Hippocampal formation (tissue), 2 donors: Measurements from ENCODE around the gene CAMTA1.

Experiments
- DNase-seq, 2 donors: peaks; one replicate each; lab custom pipeline; 2025; lab: John Stamatoyannopoulos, UW

The CAMTA1 gene

DNA sequence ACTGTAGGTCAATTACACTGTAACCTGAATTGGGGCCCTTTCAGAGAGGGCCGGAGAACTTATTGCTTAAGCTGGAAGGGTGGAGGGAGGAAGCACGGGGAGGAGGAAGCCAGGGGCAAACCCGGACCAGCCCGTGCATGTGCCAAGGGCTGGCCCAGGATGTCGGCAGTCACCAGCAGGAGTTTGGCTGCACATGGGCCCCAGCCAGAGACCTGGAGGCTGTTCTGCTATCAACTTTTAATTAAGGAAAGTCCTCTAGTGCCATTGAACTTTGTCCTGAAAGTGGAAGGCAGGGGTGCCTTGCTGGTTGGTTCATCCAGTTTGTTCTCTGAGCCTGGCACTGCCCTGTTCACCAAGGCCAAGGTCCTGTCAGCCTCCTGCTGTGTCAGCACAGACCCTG is 785.1 kb downstream of the CAMTA1 start:
- no peak for DNase-seq

DNA sequence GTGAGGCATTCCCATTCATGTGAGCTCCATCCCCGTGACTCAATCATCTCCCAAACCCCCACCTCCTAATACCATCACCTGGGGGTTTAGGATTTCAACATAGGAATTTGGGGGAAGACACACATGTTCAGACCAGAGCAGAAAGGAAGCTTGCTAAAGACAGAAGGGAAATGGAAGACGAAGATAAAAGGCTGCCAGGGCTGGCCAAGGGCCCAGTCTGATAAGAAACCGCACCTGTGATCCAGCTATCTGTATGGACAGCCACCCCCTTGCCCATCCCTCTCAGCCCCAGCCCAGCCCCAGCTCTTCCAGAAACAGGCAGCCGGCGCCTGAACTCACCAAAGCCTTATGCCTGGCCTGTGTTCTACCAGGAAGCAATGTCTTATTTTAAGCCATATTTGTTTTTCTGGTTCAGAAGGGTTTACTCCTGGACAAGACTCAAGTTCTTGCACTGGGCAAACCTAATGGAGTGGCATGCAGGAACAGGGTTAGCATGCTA is 787.4 kb downstream of the CAMTA1 start:
- no peak for DNase-seq

GRCh38 chr1:7573481-7573880 is 788.2 kb downstream of the CAMTA1 start:
- DNase-seq, result no peak

DNA sequence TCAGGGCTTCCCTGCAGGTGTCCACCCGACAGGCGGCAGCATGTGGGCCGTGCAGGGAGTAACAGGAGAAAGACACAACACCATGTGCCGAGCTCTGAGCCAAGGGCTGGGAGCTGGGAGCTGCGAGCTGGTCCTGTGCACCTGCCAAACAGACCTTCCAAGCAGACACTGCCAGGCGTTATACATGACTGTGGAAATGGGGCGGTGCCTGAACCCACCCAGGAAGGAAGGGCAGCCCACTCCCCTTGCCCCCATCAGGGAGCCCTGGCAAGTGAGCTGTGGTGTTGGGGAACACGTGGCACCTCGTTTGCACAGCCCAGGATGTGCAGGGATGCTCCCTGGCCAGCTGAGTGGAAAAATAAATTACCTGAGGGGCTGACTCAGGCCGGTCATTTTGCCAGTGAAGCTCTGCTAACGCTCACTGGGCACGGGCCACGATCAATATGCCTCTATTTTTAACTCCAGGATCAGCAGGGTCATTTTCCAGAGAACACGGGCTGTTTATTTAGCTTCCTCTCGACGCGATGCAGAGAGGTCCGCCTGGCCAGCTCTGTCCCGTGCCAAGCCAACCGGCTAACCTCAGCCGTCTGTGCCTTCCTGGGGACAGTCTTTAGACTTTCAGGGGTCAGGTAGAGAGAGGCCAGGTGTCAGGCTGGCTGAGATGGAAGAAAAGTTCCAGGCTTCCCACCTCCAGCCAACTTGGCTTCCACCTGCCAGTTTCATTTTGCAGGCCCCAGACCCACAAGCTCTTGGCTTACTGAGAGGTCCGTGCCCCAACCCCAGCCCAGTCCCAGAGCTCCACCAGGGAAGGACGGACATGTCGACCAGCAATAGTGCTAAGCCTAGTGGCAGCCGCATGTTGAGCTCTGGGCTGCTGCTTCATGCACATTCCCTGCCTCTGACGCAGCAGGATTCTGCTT is 789.1 kb downstream of the CAMTA1 start:
- DNase-seq, result no peak

DNA sequence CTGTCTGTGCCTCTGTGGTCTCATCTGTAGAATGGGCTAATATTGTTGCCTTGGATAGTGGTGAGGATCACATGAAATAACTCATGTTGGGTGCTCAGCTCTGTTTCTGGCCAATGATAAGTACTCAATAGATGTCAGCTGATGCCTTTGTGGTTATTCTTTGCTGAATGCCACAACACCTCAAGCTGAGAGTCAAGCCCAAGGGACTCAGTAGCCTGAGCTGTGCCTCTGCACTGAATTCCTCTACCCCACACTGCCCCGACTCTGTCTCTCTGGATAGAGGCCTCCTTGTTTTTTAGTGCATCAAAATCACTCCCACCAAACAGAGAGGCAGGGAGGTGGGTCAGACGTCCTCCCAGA is 789.8 kb downstream of the CAMTA1 start:
- no peak for DNase-seq

DNA sequence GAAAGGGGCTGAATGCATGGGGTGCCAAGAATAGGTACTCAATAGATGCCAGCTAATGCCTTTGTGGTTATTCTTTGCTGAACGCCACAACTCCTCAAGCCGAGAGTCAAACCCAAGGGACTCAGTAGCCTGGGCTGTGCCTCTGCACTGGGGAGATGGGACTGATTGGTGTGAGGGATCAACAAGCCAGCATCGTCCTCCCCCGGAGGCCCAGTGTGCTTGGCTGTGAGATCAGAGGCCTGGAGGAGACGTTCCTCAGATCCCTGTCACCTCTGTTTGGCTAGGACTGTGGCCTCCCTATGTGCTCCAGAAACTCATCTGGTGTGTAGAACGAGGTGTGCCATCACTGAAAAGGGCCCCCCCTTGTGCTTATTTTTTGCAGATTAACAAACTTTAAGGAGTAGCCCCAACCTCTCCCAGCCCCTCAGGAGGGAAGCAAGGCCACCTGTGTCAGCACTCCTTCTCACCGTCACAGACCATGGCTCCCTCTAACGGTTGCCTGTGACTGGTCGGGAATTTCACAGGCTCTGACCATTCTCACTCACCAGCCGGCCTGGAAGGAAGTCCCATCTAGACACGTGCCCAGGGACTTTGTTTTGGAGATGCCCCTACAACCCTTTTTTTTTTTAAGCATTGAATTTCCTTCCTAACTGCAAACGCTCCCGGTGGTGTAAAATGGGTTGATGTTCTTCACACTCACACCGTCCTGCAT is 791.8 kb downstream of the CAMTA1 start:
- no peak for DNase-seq

DNA sequence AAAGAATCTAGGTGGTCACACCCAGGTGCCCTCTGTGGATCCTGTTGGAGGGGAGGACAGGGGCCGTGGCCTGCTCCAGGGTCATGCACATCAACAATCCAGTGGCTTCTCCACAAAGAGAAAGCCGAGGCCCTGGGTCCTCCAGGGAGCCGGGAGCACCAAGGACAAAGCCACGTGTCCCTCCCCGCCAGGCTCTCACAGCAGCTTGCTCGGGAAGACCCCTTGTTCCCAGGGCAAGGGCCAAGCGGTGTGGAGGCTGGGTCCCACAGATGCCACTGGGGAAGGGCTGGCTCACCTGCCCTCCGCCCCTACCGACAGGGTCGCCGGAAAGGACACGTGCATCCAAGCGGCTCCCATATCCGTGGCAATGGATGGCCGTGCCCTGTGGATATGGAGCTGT is 793.0 kb downstream of the CAMTA1 start:
- DNase-seq, result no peak

DNA sequence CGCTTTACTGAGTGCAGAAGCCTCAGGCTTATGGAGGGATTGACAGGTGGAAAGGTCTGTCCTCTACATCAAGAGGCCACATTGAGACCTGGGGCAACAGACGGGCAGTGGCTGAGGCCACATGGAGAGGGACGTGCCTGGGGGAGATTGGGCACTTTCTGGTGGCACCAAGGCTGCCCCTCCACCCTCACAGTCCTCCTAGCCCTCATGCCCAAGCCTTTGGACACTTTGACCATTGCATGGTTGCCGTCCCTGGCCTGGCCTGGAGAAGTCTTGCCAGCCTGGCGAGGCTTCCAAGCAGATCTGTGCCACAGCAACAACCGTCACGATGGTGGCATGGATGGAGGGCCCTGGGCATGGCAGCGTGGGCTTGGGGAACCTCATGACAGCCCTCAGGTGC is 793.8 kb downstream of the CAMTA1 start:
- DNase-seq, result no peak

- DNase-seq, result no peak
Measured at GRCh38 chr1:7579831-7580804, 794.9 kb downstream of the CAMTA1 start.

- no peak for DNase-seq
Measured at GRCh38 chr1:7580923-7581753, 795.9 kb downstream of the CAMTA1 start.

DNA sequence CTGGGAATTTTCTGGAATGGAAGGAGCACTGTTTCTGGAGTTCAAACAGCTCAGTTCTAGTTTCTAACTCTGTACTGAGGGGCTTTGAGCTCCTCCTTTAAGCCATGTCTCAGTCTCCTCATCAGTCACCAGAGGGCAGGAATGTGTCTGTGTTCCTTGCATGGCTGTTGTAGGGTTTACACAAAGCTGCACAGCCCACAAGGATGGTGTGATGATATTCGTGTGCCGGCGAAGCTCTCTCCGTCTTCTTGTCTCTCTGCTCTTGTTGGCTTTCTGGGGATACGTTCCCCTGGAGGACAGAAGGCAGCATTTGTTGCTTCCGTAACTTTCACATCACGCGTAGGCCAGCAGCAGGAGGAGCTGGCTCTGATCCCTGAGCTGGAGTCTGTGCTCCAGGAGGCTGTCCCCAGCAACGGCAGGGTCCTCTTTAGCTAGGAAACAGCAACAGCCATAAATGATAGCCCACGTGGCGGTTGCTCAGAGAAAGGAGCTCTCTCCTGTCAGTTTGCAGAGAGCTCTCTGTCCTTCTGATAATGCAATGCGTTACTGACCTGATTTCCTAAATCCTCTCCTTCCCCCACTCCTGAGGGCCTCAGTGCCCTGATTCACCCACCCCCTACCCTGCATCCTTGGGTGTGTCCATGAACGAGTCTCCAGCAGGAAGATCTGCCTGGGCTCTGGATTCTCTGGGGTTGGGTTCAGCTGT is 796.7 kb downstream of the CAMTA1 start:
- peak in 1 of 2 donors; percentile 24 for DNase-seq

DNA sequence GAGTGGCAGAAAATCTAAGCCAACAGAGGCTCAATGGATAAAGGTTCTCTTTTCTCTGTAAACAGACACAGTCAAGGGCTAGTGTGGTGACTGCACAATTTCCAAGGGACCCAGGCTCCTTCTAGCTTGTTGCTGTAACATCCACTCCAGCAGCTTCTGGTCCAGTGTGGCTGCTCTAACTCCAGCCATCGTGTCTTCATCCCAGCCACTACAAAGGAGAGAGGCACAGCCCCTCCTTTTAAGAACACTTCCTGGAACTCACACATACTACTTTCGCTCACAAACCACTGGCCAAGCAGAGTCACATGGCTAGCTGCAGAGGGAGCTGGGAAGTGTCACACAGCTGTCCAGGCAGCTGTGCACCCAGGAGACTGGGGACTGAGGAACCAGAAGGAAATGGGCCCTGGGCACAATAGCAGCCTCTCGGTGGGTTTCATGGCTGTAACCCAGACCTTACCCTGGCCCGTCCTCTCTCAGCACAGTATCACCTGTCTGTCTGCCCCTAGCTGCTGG is 797.3 kb downstream of the CAMTA1 start:
- no peak for DNase-seq

- DNase-seq, result no peak
Measured at GRCh38 chr1:7583291-7584096, 798.2 kb downstream of the CAMTA1 start.

DNA sequence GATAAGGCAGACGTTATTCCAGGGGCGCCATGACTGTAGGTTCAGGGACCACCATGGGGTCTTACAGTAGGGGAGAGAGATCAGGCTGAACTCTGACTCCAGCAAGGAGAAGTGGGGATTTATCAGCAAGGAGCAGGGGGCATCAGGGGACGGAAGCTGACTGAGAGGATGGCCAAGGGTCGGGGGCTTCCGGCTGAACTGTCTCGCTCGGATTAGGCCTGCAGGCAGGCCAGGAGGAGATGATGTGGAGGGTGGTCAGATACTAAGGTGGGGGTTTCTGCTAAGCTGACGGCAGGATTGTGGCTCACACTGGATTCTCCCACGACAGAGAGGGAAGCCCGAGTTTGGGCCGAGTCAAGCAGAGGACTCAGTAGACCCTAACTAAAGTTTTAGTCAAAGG is 798.9 kb downstream of the CAMTA1 start:
- DNase-seq, result no peak

DNA sequence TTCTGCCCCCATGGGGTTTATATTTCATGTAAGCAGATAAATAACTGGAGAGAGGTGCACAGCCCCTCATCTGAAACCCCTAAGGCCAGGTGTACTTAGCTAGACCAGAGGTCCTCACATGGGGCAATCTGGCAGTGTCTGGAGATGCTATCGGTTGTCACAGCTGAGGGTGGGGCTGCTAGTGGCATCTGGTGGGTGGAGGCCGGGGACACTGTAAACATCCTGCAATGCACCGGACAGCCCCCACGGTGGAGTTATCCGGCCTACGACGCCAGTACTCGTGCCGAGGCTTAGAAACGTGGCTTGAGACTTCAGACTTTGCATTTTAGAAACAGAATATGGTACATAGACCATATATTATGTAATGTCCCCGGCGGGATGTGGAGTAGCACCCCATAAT is 799.4 kb downstream of the CAMTA1 start:
- DNase-seq, result no peak

DNA sequence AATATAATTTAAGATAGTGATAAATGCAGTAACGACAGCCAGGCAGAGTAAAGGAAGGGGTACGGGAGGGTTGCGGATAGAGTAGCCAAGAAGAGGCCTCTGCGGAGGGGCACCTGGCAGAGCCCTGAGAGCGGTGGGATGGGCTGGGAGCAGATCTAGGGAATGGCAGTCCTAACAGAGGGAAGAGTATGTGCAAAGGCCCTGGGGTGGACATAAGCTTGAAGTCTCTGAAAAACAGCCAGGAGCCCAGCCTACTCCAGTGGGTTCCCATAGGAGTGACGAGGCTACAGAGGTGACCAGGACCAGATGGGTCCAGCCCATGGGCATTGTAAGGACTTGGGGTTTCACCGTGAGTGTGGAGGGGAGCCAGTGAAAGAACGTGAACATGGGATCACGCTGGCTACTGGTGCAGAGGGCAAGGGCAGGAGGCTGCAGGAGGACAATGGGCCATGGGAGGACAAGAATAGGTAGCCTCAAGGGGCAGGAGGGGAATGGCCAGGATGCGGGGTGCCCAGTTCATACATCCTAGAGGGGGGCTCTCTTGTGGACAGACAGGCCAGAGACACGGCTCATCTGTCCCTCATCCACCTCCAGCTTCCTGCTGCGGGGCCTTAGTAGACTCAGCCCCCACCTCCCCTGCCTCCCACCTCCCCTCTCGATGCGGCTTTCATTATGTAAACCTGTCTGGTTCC is 800.1 kb downstream of the CAMTA1 start:
- no peak for DNase-seq

DNA sequence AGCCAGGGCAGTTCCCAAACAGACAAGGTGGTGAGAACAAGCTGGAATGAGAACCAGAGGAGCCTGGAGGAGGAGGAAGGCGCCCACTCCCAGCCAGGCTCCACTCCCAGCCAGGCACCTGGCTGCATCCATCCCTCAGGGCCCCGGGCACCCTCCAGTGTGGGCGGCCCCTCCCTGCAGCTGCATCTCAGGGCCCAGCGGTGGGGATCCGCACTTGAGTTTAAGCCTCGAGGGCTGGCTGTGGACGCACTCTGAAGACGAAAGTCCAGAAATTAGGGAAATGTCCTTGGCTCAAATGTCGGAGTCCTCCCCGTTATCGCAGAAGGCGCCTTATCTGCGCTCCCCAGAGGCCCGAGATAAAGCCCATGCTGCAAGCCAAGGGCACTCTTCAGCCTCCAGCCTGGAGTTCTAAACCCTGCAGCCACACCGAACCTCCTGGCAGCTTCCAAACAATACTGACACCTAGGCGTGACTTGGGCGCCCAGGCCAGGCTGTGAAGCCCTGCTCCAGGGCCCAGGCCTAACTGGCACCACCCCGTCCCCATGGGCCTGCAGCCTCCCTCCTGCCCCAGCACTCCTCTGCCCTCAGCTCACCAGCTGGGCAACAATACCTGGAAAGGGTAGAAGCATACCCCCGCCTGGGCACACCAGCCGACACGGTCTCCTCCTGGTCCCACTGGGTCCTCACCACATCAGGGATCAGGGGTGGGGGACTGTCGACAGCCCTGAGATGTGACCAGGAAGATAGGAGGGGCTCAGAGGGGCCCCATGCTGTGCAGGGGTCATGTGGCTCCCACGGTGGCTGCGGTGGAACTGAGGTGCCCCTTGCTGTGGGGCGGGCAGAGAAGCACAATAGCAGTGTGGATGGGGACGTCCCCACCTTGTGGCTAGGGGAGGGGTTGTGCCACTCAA is 801.0 kb downstream of the CAMTA1 start:
- DNase-seq, result no peak
